Psoas muscle (tissue), 8 donors: ENCODE results near the gene CCER1. TPM values are rescaled to one million over a fixed set of nuclear protein-coding genes. Genes with fewer than 3 reads are reported as not detected.

Source experiments
- ATAC-seq, 4 donors: fragments of 200-7000 bp; cut with Tn5 transposase; one replicate each; pipeline ENCODE4 v1.9.1; 2020; ENCODE audit warnings: moderate library complexity in 3 of 4, mild to moderate bottlenecking in 2 of 4
- DNase-seq, 2 donors: peaks; one replicate each; pipeline ENCODE4 v3.0.0-alpha.2; 2020
- H3K27ac ChIP-seq: fragments of 200-600 bp; one replicate; pipeline ENCODE4 v1.8.0; 2022
- H3K27me3 ChIP-seq, 3 donors: fragments of 200-600 bp in 1 of 3; one replicate each; pipeline versions ENCODE4 v1.6.1 to v1.8.0; 2013 to 2022; ENCODE audit warnings: low read length in 2 of 3, mild to moderate bottlenecking in 2 of 3, moderate library complexity in 1 of 3; ENCODE audit not compliant: insufficient read depth in 3 of 3
- H3K36me3 ChIP-seq, 2 donors: fragments of 200-600 bp in 1 of 2; one replicate each; pipeline versions ENCODE4 v1.6.1 to v1.8.0; 2013 to 2022; ENCODE audit warnings: low read depth in 1 of 2, mild to moderate bottlenecking in 1 of 2, moderate library complexity in 1 of 2; ENCODE audit not compliant: insufficient read depth in 1 of 2
- H3K4me1 ChIP-seq: fragments of 200-600 bp; one replicate; pipeline ENCODE4 v1.8.0; 2022
- H3K4me3 ChIP-seq: fragments of 200-600 bp; one replicate; pipeline ENCODE4 v1.8.0; 2022; ENCODE audit warnings: mild to moderate bottlenecking
- H3K9me3 ChIP-seq: fragments of 200-600 bp; one replicate; pipeline ENCODE4 v1.8.0; 2022
- CTCF ChIP-seq: fragments of 200-600 bp; IDR thresholded peaks from one replicate; pipeline ENCODE4 v1.8.0; 2022; ENCODE audit warnings: antibody characterized with exemption
- WGBS, 3 donors: extraction: QIAGEN DNeasy Blood & Tissue Kit; methylation state at CpG; one replicate each; pipeline versions ENCODE4 v1.1.6 to v1.1.7; 2013; 5-methylcytosine and 5-hydroxymethylcytosine counted together
- intact Hi-C, 2 donors: fragments of 100-400 bp; cut with DNase I; formaldehyde crosslinking; loops; one replicate each; pipeline versions ENCODE4 v1.11.0 to v1.14.2; 2022
- polyA plus RNA-seq, 3 donors: library from polyadenylated mRNA; stranded (reverse); fragments of 200-250 nt; gene quantifications; one replicate each; pipeline ENCODE4 v1.2.3, GENCODE V29; 2013
- total RNA-seq, 4 donors: library from RNA; stranded (reverse); fragmentation: NEBNext Ultra II Directional in 2 of 4; extraction: Animal tissue kit (Norgen Biotek cat#: 25700) in 2 of 4; gene quantifications; one replicate each; pipeline versions ENCODE4 v1.2.1 to v1.2.4, GENCODE V29; 2021 to 2023
- donor health status: healthy with polysubstance abuse.
- donor health status: DM: no; HTN: no; CAD: no; lungs with moderate emphysema.
- donor health status: Bipolar disorder and iron deficiency.
- donor health status: healthy.
- donor health status: DM: yes; HTN: yes; CAD: no.
- donor health status: DM: no; HTN: no; CAD: no.
- donor health status: DM: no; HTN: no; CAD: no.
- donor health status: DM: yes; HTN: yes; CAD: no.

The CCER1 gene
- total and polyA plus RNA-seq, 7 donors: not detected

GRCh38 chr12:90905691-90906370 lies 49.1 kb downstream of the CCER1 start:
- no peaks in the 10 kb centered on the region for H3K36me3 ChIP-seq
- H3K27ac ChIP-seq: no peak overlapping the region
- H3K27me3 ChIP-seq: no peaks in the 10 kb centered on the region
- H3K4me1 ChIP-seq: no peaks in the 10 kb centered on the region
- DNase-seq: no peak
- H3K4me3 ChIP-seq: no peak overlapping the region
- intact Hi-C loops: no loop called here
- TF ChIP-seq CTCF: no peak
- 83 to 84% (median 84%) methylated on average over 1 of the region's 1 CpG for WGBS, 3 donors
- ATAC-seq: no peak
- H3K9me3 ChIP-seq: no peaks in the 10 kb centered on the region

- DNase-seq: no peak
- H3K4me3 ChIP-seq: no peak overlapping the region
- 66 to 82% (median 69%) methylated on average over 2 of the region's 2 CpGs for WGBS, 3 donors
- H3K9me3 ChIP-seq: no peaks in the 10 kb centered on the region
- no peaks in the 10 kb centered on the region for H3K4me1 ChIP-seq
- intact Hi-C loops: no loop called here
- no peak for ATAC-seq
- no peak for TF ChIP-seq CTCF
- H3K36me3 ChIP-seq: no peaks in the 10 kb centered on the region
- H3K27ac ChIP-seq: no peak overlapping the region
- no peaks in the 10 kb centered on the region for H3K27me3 ChIP-seq
These were observed 52.4 kb downstream of the CCER1 start for GRCh38 chr12:90902596-90902995.

Other genes starting within 250 kb of the CCER1 start
- gene EPYC, start 49.8 kb upstream of the CCER1 start, total RNA-seq: not detected
- not detected for gene EPYC, start 49.8 kb upstream of the CCER1 start, polyA plus RNA-seq
- under 1 TPM in 1 of 4 donors, not detected in 3; 0.17 TPM for gene KERA, start 102.8 kb upstream of the CCER1 start, total RNA-seq
- not detected for gene KERA, start 102.8 kb upstream of the CCER1 start, polyA plus RNA-seq
- gene LUM, start 156.3 kb upstream of the CCER1 start, total RNA-seq: 10 to 100 TPM in 2 of 4 donors, 1 to 10 TPM in 2; 2.7 to 35.7 (median 14.0) TPM
- 10 to 100 TPM in 1 of 3 donors, 1 to 10 TPM in 2; 3.7 to 13.5 (median 5.3) TPM for gene LUM, start 156.3 kb upstream of the CCER1 start, polyA plus RNA-seq
- gene DCN, start 227.6 kb upstream of the CCER1 start, total RNA-seq: 100 to 1,000 TPM; 224 to 361 (median 310) TPM
- gene DCN, start 227.6 kb upstream of the CCER1 start, polyA plus RNA-seq: 100 to 1,000 TPM; 219 to 227 (median 222) TPM